ENCODE results near the gene WDFY4.

Gene WDFY4

GRCh38 chr10:48776005-48776522 is 91.4 kb downstream of the WDFY4 start:
- Histone ChIP-seq H2BK12ac (ENCODE audit: low read length in 2 of 2) (no peak overlapping the region), H3K9ac (ENCODE audit: low read length) (no peak overlapping the region), H4K91ac (ENCODE audit: low read length) (no peak overlapping the region), H3K27me3 (ENCODE audit: control insufficient read depth in 1 of 2, insufficient read depth in 1 of 2, low read length in 2 of 2) (peaks cover 0 to 38% of the 10 kb centered on the region in 2 experiments), H3K14ac (ENCODE audit: low read length in 2 of 2) (no peak overlapping the region), H3K23ac (ENCODE audit: low read length in 2 of 2) (no peak overlapping the region), H3K4me1 (ENCODE audit: control insufficient read depth, insufficient read depth, low read depth, low read length) (peaks cover 1% of the 10 kb centered on the region), H3K4ac (ENCODE audit: low read depth in 1 of 2, low read length in 2 of 2) (no peak overlapping the region), H3K27ac (ENCODE audit: low read length, poor library complexity, severe bottlenecking) (no peak overlapping the region), H2AK5ac (ENCODE audit: low read length, severe bottlenecking) (no peak overlapping the region), H2BK15ac (ENCODE audit: low read depth, poor library complexity, severe bottlenecking) (no peak overlapping the region), H2BK120ac (ENCODE audit: low read depth, low read length) (no peak overlapping the region), H4K8ac (ENCODE audit: low read length) (no peak overlapping the region), H2BK5ac (ENCODE audit: low read depth, low read length, poor library complexity, severe bottlenecking) (no peak overlapping the region), H2AFZ (ENCODE audit: low read depth, low read length) (no peak overlapping the region), H3K4me3 (ENCODE audit: insufficient read depth in 1 of 2, low read depth in 1 of 2, low read length in 2 of 2) (no peak overlapping the region), H3K18ac (ENCODE audit: low read depth in 1 of 2, low read length in 2 of 2) (no peak overlapping the region), H3K9me3 (ENCODE audit: control insufficient read depth, low read length) (no peaks in the 10 kb centered on the region), H3K4me2 (ENCODE audit: low read length, poor library complexity, severe bottlenecking) (no peak overlapping the region), H3K36me3 (ENCODE audit: control insufficient read depth in 1 of 2, insufficient read depth in 2 of 2, low read depth in 1 of 2, low read length in 2 of 2) (no peaks in the 10 kb centered on the region), H3K79me1 (replicated peaks; ENCODE audit: low read length, poor library complexity, severe bottlenecking) (no peaks in the 10 kb centered on the region)
- DNase-seq = no peak
- WGBS = 86% methylated on average over 5 of the region's 5 CpGs

DNA sequence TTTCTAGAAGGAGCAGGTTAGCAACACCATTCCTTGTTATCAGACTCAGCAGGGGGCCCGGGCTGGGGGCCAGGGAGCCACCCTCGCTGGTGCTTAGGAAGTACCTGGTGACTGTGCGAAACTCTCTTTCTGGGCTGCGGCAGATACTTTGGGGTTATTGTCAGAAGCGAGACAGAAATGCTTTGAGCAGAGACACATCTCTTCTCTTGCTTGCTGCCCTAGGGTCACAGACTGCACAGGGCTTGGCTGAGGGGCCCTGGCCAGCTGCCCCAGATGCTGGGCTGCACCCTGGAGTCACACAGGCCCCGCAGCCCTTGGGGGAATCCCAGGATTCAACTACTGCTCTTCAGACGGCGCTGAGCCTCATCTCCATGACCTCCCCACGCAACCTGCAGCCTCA is 91.9 kb downstream of the WDFY4 start:
- Histone ChIP-seq H3K9me3 (ENCODE audit: control insufficient read depth, low read length) (no peaks in the 10 kb centered on the region), H3K36me3 (ENCODE audit: control insufficient read depth in 1 of 2, insufficient read depth in 2 of 2, low read depth in 1 of 2, low read length in 2 of 2) (no peaks in the 10 kb centered on the region), H4K91ac (ENCODE audit: low read length) (no peak overlapping the region), H3K27ac (ENCODE audit: low read length, poor library complexity, severe bottlenecking) (no peak overlapping the region), H2AFZ (ENCODE audit: low read depth, low read length) (no peak overlapping the region), H3K9ac (ENCODE audit: low read length) (no peak overlapping the region), H3K27me3 (ENCODE audit: control insufficient read depth in 1 of 2, insufficient read depth in 1 of 2, low read length in 2 of 2) (peaks cover 0 to 37% of the 10 kb centered on the region in 2 experiments), H3K4ac (ENCODE audit: low read depth in 1 of 2, low read length in 2 of 2) (no peak overlapping the region), H2BK5ac (ENCODE audit: low read depth, low read length, poor library complexity, severe bottlenecking) (no peak overlapping the region), H3K4me3 (ENCODE audit: insufficient read depth in 1 of 2, low read depth in 1 of 2, low read length in 2 of 2) (peak overlapping the region in 1 of 2 experiments; percentile 21), H3K4me2 (ENCODE audit: low read length, poor library complexity, severe bottlenecking) (no peak overlapping the region), H2BK12ac (ENCODE audit: low read length in 2 of 2) (no peak overlapping the region), H4K8ac (ENCODE audit: low read length) (no peak overlapping the region), H2AK5ac (ENCODE audit: low read length, severe bottlenecking) (no peak overlapping the region), H3K23ac (ENCODE audit: low read length in 2 of 2) (no peak overlapping the region), H3K4me1 (ENCODE audit: control insufficient read depth, insufficient read depth, low read depth, low read length) (peaks cover 1% of the 10 kb centered on the region), H2BK120ac (ENCODE audit: low read depth, low read length) (no peak overlapping the region), H3K79me1 (replicated peaks; ENCODE audit: low read length, poor library complexity, severe bottlenecking) (no peaks in the 10 kb centered on the region), H2BK15ac (ENCODE audit: low read depth, poor library complexity, severe bottlenecking) (no peak overlapping the region), H3K18ac (ENCODE audit: low read depth in 1 of 2, low read length in 2 of 2) (no peak overlapping the region), H3K14ac (ENCODE audit: low read length in 2 of 2) (no peak overlapping the region)
- WGBS = 69% methylated on average over 9 of the region's 9 CpGs
- DNase-seq = no peak

GRCh38 chr10:48777110-48777509 is 92.4 kb downstream of the WDFY4 start:
- Histone ChIP-seq H3K36me3 (ENCODE audit: control insufficient read depth in 1 of 2, insufficient read depth in 2 of 2, low read depth in 1 of 2, low read length in 2 of 2) (no peaks in the 10 kb centered on the region), H3K27ac (ENCODE audit: low read length, poor library complexity, severe bottlenecking) (no peak overlapping the region), H4K8ac (ENCODE audit: low read length) (no peak overlapping the region), H2BK120ac (ENCODE audit: low read depth, low read length) (no peak overlapping the region), H3K14ac (ENCODE audit: low read length in 2 of 2) (no peak overlapping the region), H3K23ac (ENCODE audit: low read length in 2 of 2) (no peak overlapping the region), H3K4me2 (ENCODE audit: low read length, poor library complexity, severe bottlenecking) (no peak overlapping the region), H2AFZ (ENCODE audit: low read depth, low read length) (no peak overlapping the region), H3K27me3 (ENCODE audit: control insufficient read depth in 1 of 2, insufficient read depth in 1 of 2, low read length in 2 of 2) (peaks cover 1 to 41% of the 10 kb centered on the region in 2 experiments), H2BK15ac (ENCODE audit: low read depth, poor library complexity, severe bottlenecking) (no peak overlapping the region), H2BK5ac (ENCODE audit: low read depth, low read length, poor library complexity, severe bottlenecking) (no peak overlapping the region), H3K4me3 (ENCODE audit: insufficient read depth in 1 of 2, low read depth in 1 of 2, low read length in 2 of 2) (no peak overlapping the region), H3K18ac (ENCODE audit: low read depth in 1 of 2, low read length in 2 of 2) (no peak overlapping the region), H2AK5ac (ENCODE audit: low read length, severe bottlenecking) (no peak overlapping the region), H3K79me1 (replicated peaks; ENCODE audit: low read length, poor library complexity, severe bottlenecking) (no peaks in the 10 kb centered on the region), H3K4me1 (ENCODE audit: control insufficient read depth, insufficient read depth, low read depth, low read length) (peaks cover 1% of the 10 kb centered on the region), H3K9me3 (ENCODE audit: control insufficient read depth, low read length) (no peaks in the 10 kb centered on the region), H3K4ac (ENCODE audit: low read depth in 1 of 2, low read length in 2 of 2) (no peak overlapping the region), H3K9ac (ENCODE audit: low read length) (no peak overlapping the region), H4K91ac (ENCODE audit: low read length) (no peak overlapping the region), H2BK12ac (ENCODE audit: low read length in 2 of 2) (no peak overlapping the region)
- 87% methylated on average over 3 of the region's 3 CpGs for WGBS
- DNase-seq = no peak

GRCh38 chr10:48778193-48778857 is 93.7 kb downstream of the WDFY4 start:
- Histone ChIP-seq H3K4me1 (ENCODE audit: control insufficient read depth, insufficient read depth, low read depth, low read length) (no peaks in the 10 kb centered on the region), H2BK15ac (ENCODE audit: low read depth, poor library complexity, severe bottlenecking) (no peak overlapping the region), H3K9me3 (ENCODE audit: control insufficient read depth, low read length) (no peaks in the 10 kb centered on the region), H3K4ac (ENCODE audit: low read depth in 1 of 2, low read length in 2 of 2) (no peak overlapping the region), H2BK12ac (ENCODE audit: low read length in 2 of 2) (no peak overlapping the region), H3K79me1 (replicated peaks; ENCODE audit: low read length, poor library complexity, severe bottlenecking) (no peaks in the 10 kb centered on the region), H3K23ac (ENCODE audit: low read length in 2 of 2) (no peak overlapping the region), H2AFZ (ENCODE audit: low read depth, low read length) (no peak overlapping the region), H4K91ac (ENCODE audit: low read length) (no peak overlapping the region), H3K14ac (ENCODE audit: low read length in 2 of 2) (no peak overlapping the region), H2BK120ac (ENCODE audit: low read depth, low read length) (no peak overlapping the region), H3K4me2 (ENCODE audit: low read length, poor library complexity, severe bottlenecking) (no peak overlapping the region), H3K36me3 (ENCODE audit: control insufficient read depth in 1 of 2, insufficient read depth in 2 of 2, low read depth in 1 of 2, low read length in 2 of 2) (no peaks in the 10 kb centered on the region), H3K27ac (ENCODE audit: low read length, poor library complexity, severe bottlenecking) (no peak overlapping the region), H3K9ac (ENCODE audit: low read length) (no peak overlapping the region), H2AK5ac (ENCODE audit: low read length, severe bottlenecking) (no peak overlapping the region), H2BK5ac (ENCODE audit: low read depth, low read length, poor library complexity, severe bottlenecking) (no peak overlapping the region), H3K18ac (ENCODE audit: low read depth in 1 of 2, low read length in 2 of 2) (no peak overlapping the region), H4K8ac (ENCODE audit: low read length) (no peak overlapping the region), H3K27me3 (ENCODE audit: control insufficient read depth in 1 of 2, insufficient read depth in 1 of 2, low read length in 2 of 2) (peaks cover 4 to 39% of the 10 kb centered on the region in 2 experiments), H3K4me3 (ENCODE audit: insufficient read depth in 1 of 2, low read depth in 1 of 2, low read length in 2 of 2) (no peak overlapping the region)
- DNase-seq = no peak
- 83% methylated on average over 12 of the region's 12 CpGs for WGBS
